DMS153 (cell line): ENCODE data around the gene AOC3.
"Not testable (repeated sequence)": the region's sequence is repeated elsewhere in the genome, so short reads cannot be mapped to it uniquely, and the experiment has no call there.

Experiments used
- DNase-seq: peaks from one replicate; lab custom pipeline; 2025; lab: John Stamatoyannopoulos, UW

The AOC3 gene

DNA sequence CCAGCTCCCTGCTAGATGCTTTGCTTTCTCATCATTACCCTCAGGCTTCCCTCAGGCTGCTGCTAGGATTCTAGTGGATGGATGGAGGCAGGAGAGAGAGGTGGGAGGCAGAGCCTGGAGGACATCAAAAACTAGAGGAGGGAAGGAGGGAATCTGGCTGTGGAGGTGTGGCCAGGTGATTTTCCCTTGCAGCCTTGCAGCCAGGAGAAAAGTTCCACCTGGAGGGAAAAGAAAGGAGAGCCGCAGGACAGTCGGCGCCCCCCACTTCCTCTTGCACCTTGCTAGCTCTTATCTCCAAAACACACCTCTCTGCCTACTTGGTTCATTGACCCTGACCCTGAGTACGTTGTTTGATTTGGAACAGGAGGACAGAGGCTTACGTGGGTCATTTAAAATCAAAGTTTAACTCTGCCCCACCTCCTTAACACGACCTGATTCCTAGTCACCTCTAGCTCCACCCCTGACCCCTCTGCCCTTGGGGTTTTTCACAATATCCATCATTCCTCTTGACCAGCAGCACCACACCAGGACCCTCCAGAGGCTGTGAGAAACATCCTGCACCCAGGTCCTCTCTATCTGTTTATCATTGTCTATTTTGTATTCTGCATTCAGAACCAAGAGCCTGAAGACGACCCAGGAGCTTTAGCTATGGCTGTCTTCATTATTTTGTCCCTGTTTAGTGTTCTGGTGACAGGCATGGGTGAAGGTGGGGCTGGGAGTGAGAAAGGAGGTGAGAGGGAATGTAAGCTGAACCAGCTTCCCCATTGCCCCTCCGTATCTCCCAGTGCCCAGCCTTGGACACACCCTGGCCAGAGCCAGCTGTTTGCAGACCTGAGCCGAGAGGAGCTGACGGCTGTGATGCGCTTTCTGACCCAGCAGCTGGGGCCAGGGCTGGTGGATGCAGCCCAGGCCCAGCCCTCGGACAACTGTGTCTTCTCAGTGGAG lies 15.9 kb downstream of the AOC3 start:
- no peak for DNase-seq

DNA sequence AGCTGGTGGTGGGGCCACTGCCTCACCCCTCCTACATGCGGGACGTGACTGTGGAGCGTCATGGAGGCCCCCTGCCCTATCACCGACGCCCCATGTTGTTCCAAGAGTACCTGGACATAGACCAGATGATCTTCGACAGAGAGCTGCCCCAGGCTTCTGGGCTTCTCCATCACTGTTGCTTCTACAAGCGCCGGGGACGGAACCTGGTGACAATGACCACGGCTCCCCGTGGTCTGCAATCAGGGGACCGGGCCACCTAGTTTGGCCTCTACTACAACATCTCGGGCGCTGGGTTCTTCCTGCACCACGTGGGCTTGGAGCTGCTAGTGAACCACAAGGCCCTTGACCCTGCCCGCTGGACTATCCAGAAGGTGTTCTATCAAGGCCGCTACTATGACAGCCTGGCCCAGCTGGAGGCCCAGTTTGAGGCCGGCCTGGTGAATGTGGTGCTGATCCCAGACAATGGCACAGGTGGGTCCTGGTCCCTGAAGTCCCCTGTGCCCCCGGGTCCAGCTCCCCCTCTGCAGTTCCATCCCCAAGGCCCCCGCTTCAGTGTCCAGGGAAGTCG lies 16.8 kb downstream of the AOC3 start:
- not testable (repeated sequence) for DNase-seq

DNA sequence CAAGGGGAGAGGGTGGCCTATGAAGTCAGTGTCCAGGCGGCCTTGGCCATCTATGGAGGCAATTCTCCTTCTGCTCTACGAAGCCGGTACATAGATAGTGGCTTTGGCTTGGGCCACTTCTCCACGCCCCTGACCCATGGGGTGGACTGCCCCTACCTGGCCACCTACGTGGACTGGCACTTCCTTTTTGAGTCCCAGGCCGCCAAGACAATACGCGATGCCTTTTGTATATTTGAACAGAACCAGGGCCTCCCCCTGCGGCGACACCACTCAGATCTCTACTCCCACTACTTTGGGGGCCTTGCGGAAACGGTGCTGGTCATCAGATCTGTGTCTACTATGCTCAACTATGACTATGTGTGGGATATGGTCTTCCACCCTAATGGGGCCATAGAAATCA lies 17.3 kb downstream of the AOC3 start:
- DNase-seq: no peak

DNA sequence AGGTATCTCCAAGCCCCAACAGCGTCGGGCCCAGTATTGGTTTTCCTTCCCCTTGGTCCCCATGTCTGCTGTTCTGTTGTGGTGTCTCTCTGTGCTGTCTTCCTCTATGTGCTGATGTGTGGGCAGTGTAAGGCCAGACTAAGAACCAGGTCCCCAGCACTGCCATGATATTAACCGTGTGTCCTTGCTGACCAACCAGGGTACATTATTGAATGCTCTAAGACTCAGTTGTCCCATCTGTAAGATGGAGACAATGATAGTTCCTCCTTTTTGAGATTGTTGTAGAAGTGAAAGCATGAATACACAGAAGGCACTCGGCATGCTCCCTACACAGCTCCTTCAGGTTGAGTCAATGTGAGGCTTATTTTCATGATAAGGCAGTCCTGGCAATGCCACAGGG lies 20.6 kb downstream of the AOC3 start:
- DNase-seq: no peak

DNA sequence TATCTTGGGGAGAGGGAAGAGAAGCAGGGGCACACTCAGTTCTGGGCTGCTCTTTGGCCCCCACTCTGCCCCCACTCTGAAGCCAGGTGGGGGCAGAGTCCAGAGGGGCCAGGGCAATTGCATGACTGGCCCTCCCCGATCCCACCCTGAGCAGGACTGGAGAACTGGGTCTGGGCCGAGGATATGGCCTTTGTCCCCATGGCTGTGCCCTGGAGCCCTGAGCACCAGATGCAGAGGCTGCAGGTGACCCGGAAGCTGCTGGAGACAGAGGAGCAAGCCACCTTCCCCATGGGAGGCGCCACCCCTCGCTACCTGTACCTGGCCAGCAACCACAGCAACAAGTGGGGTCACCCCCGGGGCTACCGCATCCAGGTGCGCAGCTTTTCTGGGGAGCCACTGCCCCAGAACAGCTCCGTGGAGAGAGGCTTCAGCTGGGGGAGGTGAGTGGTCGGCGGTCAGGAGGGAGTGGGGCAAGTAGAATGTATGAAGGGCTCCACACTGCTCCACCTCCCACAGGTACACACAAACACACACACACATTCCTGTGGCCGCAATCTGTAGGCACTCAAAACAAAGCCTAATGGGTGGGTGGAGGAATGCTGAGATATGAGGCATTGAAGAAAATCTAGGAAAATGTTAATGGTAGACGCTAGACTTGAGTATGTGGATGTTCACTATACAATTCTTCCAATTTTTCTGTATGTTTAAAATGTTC lies 21.4 kb downstream of the AOC3 start:
- DNase-seq: no peak

DNA sequence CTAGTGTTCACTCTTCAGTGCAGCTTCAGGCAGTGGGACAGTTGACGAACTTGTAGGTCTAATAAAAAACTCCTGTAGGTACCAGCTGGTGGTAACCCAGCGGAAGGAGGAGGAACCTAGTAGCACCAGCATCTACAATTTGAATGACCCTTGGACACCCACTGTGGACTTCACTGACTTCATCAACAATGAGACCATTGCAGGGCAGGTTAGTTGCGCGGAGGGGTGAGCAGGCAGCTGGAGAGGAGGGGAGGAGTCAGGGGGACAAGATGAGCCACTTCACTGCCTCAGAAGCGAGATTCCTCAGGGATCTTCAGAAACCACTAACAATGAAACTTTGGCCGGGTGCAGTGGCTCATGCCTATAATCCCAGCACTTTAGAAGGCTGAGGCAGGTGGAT lies 22.3 kb downstream of the AOC3 start:
- DNase-seq: no peak

DNA sequence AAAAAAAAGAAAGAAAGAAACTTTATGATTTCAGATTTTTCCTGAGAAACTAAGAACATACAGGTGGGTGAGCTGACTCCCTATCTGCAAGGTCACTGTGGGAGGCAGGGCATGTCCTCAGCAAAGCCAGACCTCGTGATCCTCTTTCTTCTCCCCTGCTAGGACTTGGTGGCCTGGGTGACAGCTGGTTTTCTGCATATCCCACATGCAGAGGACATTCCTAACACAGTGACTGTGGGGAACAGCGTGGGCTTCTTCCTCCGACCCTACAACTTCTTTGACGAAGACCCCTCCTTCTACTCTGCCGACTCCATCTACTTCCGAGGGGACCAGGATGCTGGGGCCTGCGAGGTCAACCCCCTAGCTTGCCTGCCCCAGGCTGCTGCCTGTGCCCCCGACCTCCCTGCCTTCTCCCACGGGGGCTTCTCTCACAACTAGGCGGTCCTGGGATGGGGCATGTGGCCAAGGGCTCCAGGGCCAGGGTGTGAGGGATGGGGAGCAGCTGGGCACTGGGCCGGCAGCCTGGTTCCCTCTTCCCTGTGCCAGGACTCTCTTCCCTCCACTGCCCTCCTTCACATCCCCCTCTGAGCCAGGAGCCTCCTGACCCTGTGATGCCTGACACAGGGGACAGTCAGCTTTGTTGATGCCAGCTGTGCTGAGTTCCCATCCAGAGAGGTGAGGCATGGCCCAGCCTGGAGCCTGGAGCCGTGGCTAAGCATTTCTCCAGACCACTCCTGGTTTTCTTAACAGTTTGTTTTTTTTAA lies 23.1 kb downstream of the AOC3 start:
- DNase-seq: not testable (repeated sequence)

DNA sequence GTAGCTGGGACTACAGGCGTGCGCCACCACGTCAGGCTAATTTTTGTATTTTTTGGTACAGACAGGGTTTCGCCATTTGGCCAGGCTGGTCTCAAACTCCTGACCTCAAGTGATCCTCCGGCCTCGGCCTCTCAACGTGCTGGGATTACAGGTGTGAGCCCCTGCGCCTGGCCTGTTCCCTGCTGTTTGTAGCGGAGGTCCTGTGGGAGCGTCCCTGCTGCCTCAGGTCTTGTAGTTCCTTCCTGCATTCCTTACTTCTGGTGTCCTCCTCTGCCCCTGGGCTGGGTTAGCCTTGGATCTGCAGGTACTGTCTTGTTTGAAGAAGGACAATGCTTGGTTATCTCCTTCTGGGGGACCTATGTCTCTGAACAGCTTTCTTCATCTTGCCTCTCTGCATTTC lies 26.0 kb downstream of the AOC3 start:
- no peak for DNase-seq

DNA sequence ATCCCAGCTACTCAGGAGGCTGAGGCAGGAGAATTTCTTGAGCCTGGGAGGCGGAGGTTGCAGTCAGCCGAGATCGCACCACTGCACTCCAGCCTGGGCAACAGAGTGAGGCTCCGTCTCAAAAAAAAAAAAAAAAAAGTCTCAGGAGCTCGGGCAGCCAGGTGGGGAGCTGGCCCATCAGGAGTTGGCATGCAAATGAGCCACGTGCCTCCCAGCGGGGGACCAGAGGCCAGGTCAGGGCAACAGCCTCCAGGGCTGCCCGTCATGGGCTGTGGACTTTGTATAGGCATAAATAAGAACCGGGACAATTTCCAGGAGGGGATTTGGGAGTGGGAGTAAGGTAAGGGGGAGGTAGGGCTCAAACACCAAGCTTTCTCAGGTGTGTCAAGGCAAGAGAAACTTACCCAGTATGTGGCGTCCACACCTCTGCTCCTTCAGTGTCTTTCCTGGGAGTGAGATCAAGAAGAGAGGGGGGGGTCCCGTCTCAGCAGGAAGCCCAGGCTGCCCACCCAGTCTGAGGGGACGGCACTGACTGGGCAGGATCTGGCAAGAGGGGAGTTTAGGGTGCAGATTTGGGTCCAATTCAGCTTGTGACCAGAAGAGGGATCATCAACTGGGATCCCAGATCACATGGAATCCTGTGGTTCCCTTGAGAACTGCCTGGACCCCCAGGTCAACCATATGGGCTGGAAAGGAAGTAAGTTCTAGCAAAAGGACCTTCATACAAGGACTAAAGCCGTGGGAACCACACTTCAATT lies 27.3 kb downstream of the AOC3 start:
- no peak for DNase-seq

DNA sequence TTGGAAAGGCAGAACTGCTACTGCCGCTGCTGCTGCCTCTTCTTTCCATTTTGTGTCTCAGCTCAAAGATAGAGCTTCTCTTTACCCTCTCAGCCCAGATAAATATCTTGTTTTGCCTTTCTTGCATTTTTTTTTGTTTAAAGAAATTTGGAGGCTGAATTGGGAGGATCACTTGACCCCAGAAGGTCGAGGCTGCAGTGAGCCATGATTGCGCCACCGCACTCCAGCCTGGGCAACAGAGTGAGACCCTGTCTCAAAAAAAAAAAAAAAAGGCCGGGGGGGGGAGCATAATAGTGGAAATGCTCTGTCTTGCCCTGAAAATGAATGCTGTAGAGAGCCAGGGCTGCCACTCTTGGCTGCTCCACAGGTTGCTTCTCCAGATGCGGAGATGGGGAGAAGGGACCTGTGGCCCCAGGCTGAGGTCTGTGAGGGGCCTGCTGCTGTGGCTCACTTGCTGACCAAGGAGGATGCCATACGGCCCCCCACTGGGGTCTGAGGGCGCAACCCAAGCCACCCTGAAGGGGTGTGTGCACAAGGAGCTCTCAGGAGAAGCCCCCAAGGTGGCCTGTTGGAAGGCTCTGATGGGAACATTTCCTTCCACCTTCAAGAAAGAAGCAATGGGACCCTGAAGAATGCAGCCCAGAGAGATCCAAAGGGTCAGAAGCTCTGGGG lies 28.1 kb downstream of the AOC3 start:
- no peak for DNase-seq

DNA sequence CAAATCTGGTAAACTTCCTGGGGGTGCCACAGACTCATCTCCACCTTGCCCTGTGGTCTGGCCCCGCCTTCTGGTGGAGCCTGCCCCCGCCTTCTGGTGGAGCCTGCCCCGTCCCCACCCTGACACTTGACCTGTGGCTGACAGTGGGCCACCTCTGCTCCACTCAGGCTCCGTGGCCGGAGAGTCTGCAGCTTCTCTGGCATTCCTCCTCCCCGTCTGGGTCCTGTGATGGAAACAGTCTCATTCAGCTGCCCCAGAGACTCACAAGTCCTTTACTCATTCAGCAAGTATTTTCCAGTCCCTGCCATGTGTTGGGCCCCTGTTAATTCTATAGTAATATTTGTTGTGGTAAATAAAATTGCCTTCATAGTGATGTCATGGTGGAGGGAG lies 28.6 kb downstream of the AOC3 start:
- no peak for DNase-seq

DNA sequence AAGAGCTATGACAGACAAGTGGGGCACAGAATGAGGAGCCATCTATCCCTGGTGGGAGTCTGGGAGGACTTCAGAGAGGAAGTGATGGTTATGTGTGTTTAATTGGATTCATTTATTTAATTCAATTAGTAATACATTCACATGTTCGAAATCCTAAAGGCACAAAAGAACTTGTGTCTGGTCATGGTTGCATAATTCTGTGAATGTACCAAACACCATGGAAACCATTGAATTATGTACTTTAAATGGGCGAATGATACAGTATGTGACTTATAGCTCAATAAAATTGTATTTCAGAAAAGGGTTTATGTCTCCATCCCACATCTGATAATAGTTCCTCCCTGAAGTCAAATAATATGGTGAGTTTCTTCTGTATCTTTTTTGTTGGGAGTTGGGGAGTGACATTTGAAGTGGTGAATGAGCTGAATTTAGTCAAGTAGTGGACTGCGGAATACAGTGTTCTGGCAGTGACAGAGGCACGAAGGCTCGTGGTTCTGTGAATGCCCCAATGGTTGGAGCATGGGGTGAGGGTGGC lies 29.8 kb downstream of the AOC3 start:
- no peak for DNase-seq

DNA sequence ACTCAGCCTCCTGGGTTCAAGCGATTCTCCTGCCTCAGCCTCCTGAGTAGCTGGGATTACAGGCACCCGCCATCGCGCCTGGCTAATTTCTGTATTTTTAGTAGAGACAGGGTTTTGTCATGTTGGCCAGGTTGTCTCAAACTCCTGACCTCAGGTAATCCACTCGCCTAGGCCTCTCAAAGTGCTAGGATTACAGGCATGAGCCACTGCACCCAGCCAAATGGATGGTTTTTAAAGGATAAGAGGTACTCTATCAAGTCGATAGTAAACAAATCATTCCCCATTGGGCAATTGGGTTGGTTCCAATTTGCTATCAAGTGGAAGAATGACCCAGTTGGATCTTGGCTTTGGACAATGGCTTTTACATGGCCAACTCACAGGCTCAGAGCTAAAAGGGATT lies 30.7 kb downstream of the AOC3 start:
- not testable (repeated sequence) for DNase-seq

DNA sequence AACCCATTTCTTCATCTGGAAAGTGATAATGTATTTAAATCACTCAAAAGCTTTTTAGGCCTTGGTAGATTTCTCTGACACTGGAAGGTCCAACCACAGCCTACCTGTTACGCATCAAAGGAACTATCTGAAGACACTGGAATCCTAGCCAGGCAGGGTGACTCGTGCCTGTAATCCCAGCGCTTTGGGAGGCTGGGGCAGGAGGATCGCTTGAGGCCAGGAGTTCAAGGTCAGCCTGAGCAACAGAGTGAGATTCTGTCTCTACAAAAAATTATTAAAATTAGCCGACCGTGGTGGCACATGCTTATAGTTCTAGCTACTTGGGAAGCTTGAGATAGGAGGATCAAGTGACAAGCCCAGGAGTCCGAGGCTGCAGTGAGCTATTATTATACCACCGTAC lies 31.2 kb downstream of the AOC3 start:
- no peak for DNase-seq

DNA sequence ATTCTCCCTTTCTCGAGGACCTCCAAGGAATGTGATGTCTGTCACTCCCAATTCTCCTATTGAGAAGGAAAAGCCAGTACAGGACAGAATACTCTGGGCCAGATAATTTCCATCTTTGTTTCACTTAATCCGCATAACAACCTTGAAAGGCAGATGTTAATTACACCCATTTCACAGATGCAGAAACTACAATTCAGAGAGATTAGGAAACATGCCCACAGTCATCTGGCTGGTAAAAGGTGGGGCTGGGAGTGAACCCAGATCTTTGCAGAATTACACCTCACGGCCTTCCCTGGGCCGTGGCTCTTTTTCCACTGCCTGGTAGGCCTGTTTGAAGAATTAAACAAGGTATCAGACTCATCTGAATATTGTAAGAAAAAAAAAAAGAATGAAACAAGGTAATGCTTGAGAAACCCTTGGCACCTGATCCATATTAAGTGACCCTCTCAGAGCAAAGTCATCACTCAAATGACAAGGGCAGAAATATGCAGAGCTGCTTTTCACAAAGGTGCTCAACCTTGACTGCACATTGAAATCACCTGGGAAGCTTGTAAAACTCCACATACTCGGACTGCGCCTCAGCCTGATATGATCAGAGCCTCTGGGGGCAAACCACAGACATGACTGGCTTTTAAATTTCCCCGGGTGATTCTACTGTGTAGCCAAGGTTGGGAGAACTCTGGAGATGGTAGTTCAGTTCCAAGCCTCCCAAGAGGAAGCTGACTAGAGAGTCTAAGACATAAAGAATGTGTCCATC lies 33.0 kb downstream of the AOC3 start:
- no peak for DNase-seq

DNA sequence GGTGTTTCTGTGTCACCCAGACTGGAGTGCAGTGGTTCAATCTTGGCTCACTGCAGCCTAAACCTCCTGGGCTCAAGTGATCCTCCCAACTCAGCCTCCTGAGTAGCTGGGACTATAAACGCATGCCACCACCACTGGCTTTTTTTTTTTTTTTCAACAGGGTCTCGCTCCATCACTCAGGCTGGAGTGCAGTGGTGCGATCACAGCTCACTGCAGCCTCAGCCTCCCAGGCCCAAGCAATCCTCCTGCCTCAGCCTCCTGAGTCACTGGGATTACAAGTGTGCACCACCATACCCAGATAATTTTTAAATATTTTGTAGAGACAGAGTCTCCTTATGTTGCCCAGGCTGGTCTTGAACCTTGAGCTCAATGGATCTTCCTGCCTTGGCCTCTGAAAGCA lies 34.8 kb downstream of the AOC3 start:
- not testable (repeated sequence) for DNase-seq

DNA sequence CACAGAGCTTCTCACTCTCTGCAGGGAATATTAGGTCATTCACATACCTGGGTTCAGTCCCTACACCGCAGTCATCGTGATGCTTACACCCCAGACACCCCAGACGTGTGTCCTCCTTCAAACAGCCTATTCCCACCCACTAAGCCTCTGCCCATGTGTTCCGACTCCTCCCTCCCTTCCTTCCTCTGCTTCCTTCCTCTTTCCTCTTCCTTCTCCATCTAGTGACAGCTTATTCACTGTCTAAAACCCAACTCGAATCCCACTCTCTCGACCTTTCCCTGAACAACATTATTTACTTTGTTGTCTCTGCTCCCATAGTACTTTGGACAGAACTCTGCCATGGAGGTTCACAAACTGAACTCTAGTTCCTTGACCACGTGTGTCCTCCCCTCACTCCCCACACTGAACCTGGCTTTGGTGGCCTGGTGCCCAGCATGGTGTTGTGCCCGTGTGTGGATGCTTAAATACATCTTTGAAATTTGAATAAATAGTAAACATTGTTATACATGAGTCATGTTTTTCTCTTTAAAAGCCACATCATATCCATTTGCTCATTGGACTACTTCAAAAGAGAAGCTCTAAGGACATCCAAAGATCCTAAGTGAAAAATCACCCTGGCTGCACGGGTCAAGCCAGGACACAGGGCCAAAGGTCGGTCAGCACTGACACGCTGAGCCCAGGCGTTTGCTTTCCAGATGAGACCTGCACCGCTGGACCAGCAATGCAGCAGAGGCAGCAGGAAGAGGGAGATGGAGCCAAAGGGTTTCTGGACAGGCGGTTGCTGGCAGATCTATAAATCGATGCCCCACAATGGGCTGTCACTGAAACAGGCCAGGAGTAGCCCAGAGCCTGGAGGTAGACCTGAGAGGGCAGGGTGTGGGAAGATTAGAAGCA lies 35.5 kb downstream of the AOC3 start:
- DNase-seq: no peak

DNA sequence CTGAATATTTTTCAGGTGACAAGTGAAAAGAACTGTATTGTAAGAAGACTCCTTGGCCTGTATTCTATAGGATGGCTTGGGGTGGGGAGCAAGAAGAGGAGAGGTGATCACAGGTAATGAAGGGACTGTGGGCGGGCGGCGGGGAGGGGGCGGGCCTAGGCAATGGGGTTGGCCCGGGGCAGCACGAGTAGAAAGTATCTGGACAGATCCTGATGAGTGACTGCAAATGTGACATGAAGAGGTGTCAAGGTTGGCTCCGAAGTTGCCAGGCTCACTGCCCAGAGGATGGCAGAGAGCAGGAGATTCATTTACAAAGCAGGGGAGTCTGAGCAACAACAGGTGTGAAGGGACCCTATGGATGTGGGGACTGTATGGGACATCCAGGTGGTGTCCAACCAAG lies 38.8 kb downstream of the AOC3 start:
- DNase-seq: no peak
